Measurements from ENCODE around the gene YAP1.
"Not testable (repeated sequence)": the region's sequence is repeated elsewhere in the genome, so short reads cannot be mapped to it uniquely, and the experiment has no call there.

GRCh38 chr11:102200325-102200724 is 90.1 kb downstream of the YAP1 start:
- not testable (repeated sequence) for TF ChIP-seq CTCF (IDR thresholded peaks at IDR 0.05; ENCODE audit: low read length); EZH2phosphoT487 (IDR thresholded peaks at IDR 0.05; ENCODE audit: low read length); EZH2 (optimal IDR thresholded peaks at IDR 0.05; ENCODE audit: low read depth, low read length)

All from MM.1S (cell line).